ENCODE data around the gene CDHR3. TPM values are rescaled to one million over a fixed set of nuclear protein-coding genes. Genes with fewer than 3 reads are reported as not detected.

The CDHR3 gene
- total RNA-seq, 1 experiment from 2014 or later = 19.1 TPM

DNA sequence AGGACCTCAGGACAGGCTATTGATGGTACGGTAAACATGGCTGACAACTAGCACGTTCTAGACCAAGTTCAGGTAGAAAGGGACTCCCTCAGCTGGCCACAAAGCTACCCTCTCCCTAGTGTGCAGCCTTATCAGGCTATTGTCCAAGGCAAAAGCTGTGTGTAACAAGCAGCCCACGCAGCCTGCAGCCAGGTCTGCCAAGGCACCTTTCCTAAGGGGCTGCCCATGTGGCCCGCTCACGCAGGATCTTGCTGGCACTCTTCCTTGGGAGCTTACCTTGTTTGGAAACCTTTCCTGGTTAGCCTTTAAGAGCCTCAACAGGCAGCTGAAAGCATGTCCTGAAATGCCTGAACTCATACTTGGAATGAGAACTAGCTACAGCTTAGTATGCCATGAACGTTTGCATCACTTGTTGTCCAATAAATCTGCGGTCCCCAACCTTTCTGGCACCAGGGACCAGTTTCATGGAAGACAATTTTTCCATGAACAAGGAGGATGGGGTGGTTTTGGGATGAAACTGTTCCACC lies 97.4 kb downstream of the CDHR3 start (continued):
- TF ChIP-seq, protein P1, sequence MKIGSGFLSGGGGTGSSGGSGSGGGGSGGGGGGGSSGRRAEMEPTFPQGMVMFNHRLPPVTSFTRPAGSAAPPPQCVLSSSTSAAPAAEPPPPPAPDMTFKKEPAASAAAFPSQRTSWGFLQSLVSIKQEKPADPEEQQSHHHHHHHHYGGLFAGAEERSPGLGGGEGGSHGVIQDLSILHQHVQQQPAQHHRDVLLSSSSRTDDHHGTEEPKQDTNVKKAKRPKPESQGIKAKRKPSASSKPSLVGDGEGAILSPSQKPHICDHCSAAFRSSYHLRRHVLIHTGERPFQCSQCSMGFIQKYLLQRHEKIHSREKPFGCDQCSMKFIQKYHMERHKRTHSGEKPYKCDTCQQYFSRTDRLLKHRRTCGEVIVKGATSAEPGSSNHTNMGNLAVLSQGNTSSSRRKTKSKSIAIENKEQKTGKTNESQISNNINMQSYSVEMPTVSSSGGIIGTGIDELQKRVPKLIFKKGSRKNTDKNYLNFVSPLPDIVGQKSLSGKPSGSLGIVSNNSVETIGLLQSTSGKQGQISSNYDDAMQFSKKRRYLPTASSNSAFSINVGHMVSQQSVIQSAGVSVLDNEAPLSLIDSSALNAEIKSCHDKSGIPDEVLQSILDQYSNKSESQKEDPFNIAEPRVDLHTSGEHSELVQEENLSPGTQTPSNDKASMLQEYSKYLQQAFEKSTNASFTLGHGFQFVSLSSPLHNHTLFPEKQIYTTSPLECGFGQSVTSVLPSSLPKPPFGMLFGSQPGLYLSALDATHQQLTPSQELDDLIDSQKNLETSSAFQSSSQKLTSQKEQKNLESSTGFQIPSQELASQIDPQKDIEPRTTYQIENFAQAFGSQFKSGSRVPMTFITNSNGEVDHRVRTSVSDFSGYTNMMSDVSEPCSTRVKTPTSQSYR (CRISPR knock-in tag; IDR thresholded peaks at IDR 0.05) = no peak
- no peak for TF ChIP-seq EMX1 (CRISPR knock-in tag; IDR thresholded peaks at IDR 0.05)
- no peak for TF ChIP-seq ELF4 (CRISPR knock-in tag; IDR thresholded peaks at IDR 0.05; ENCODE audit: low read depth)

DNA sequence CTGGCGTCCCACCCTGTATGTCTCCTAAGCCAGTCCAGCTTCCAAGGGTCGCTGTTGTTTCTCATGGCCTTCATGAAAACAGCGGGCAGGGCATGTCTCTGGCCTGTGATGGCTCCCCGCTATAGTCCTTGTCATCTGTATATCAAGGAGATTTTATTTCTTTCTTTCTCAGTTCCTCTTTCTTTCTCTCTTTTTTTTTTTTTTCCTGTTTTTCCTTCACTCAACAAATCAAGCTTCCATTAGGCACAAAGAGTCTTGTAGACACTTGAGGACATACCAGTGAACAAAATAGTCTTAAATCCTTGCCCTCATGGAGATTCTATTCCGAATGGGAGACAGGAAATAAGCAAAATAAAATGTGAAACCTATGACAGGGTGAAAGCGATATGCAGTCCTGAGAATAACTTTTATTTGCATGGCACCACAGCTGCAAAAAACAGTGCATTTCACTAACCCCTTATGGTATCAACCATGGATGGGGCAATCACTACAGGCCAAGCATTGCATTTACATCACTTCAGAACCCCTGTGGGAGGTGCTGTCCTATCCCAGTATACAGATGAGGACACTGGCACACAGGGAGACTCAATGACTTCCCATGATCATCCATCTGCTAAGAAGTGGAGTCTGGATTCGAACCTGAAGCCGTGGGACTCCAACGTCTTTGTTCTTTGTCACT lies 98.4 kb downstream of the CDHR3 start:
- TF ChIP-seq NFATC4 (CRISPR knock-in tag; IDR thresholded peaks at IDR 0.05) (no peak), ZNF121 (CRISPR knock-in tag; IDR thresholded peaks at IDR 0.05) (no peak), ESRRA (CRISPR knock-in tag; IDR thresholded peaks at IDR 0.05; ENCODE audit: borderline replicate concordance) (no peak), SMAD4 (CRISPR knock-in tag; IDR thresholded peaks at IDR 0.05) (no peak), NFYB (CRISPR knock-in tag; conservative IDR thresholded peaks at IDR 0.05; ENCODE audit: low read depth) (no peak), FOXP1 (CRISPR knock-in tag; IDR thresholded peaks at IDR 0.05; ENCODE audit: borderline replicate concordance) (no peak), FOXK1 (CRISPR knock-in tag; IDR thresholded peaks at IDR 0.05) (no peak), ZNF138 (CRISPR knock-in tag; conservative IDR thresholded peaks at IDR 0.05) (no peak)
- TF ChIP-seq, protein P2, sequence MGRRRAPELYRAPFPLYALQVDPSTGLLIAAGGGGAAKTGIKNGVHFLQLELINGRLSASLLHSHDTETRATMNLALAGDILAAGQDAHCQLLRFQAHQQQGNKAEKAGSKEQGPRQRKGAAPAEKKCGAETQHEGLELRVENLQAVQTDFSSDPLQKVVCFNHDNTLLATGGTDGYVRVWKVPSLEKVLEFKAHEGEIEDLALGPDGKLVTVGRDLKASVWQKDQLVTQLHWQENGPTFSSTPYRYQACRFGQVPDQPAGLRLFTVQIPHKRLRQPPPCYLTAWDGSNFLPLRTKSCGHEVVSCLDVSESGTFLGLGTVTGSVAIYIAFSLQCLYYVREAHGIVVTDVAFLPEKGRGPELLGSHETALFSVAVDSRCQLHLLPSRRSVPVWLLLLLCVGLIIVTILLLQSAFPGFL (CRISPR knock-in tag; IDR thresholded peaks at IDR 0.05; ENCODE audit: borderline replicate concordance) = no peak
- TF ChIP-seq, protein P3, sequence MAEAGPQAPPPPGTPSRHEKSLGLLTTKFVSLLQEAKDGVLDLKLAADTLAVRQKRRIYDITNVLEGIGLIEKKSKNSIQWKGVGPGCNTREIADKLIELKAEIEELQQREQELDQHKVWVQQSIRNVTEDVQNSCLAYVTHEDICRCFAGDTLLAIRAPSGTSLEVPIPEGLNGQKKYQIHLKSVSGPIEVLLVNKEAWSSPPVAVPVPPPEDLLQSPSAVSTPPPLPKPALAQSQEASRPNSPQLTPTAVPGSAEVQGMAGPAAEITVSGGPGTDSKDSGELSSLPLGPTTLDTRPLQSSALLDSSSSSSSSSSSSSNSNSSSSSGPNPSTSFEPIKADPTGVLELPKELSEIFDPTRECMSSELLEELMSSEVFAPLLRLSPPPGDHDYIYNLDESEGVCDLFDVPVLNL (CRISPR knock-in tag; IDR thresholded peaks at IDR 0.05; ENCODE audit: borderline replicate concordance, low read depth) = no peak
- TF ChIP-seq, protein P4, sequence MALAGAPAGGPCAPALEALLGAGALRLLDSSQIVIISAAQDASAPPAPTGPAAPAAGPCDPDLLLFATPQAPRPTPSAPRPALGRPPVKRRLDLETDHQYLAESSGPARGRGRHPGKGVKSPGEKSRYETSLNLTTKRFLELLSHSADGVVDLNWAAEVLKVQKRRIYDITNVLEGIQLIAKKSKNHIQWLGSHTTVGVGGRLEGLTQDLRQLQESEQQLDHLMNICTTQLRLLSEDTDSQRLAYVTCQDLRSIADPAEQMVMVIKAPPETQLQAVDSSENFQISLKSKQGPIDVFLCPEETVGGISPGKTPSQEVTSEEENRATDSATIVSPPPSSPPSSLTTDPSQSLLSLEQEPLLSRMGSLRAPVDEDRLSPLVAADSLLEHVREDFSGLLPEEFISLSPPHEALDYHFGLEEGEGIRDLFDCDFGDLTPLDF (CRISPR knock-in tag; IDR thresholded peaks at IDR 0.05) = no peak
- TF ChIP-seq, protein P5, sequence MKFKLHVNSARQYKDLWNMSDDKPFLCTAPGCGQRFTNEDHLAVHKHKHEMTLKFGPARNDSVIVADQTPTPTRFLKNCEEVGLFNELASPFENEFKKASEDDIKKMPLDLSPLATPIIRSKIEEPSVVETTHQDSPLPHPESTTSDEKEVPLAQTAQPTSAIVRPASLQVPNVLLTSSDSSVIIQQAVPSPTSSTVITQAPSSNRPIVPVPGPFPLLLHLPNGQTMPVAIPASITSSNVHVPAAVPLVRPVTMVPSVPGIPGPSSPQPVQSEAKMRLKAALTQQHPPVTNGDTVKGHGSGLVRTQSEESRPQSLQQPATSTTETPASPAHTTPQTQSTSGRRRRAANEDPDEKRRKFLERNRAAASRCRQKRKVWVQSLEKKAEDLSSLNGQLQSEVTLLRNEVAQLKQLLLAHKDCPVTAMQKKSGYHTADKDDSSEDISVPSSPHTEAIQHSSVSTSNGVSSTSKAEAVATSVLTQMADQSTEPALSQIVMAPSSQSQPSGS (CRISPR knock-in tag; IDR thresholded peaks at IDR 0.05; ENCODE audit: borderline replicate concordance, low read depth) = no peak
- TF ChIP-seq, protein P6, sequence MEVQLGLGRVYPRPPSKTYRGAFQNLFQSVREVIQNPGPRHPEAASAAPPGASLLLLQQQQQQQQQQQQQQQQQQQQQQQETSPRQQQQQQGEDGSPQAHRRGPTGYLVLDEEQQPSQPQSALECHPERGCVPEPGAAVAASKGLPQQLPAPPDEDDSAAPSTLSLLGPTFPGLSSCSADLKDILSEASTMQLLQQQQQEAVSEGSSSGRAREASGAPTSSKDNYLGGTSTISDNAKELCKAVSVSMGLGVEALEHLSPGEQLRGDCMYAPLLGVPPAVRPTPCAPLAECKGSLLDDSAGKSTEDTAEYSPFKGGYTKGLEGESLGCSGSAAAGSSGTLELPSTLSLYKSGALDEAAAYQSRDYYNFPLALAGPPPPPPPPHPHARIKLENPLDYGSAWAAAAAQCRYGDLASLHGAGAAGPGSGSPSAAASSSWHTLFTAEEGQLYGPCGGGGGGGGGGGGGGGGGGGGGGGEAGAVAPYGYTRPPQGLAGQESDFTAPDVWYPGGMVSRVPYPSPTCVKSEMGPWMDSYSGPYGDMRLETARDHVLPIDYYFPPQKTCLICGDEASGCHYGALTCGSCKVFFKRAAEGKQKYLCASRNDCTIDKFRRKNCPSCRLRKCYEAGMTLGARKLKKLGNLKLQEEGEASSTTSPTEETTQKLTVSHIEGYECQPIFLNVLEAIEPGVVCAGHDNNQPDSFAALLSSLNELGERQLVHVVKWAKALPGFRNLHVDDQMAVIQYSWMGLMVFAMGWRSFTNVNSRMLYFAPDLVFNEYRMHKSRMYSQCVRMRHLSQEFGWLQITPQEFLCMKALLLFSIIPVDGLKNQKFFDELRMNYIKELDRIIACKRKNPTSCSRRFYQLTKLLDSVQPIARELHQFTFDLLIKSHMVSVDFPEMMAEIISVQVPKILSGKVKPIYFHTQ (CRISPR knock-in tag; IDR thresholded peaks at IDR 0.05) = no peak
- CTCF ChIA-PET = interaction anchor here (1.0 kb wide), 1 partner anchor 12 kb away, joined by 3 read pairs; no protein-coding TSS in a partner anchor
- peaks cover 16% of the 10 kb centered on the region for H3K9me3 Mint-ChIP-seq
- ATAC-seq (no peak), DNase-seq (ENCODE audit: low spot score) (no peak)
- POLR2A ChIA-PET = no interaction called here
- peaks cover 9% of the 10 kb centered on the region for H3K36me3 Mint-ChIP-seq
- H3K4me3 Mint-ChIP-seq = no peak overlapping the region
- H3K27ac Mint-ChIP-seq = no peak overlapping the region
- no peaks in the 10 kb centered on the region; the same call in none of the 2 replicates for H3K27me3 Mint-ChIP-seq (ENCODE audit: low read depth)
- peaks cover 22% of the 10 kb centered on the region for H3K4me1 Mint-ChIP-seq
